ENCODE results near the gene SPATA16. TPM values are rescaled to one million over a fixed set of nuclear protein-coding genes. Genes with fewer than 3 reads are reported as not detected.

The SPATA16 gene
- total and polyA plus RNA-seq, 2 experiments from 2014 or later, result not detected

DNA sequence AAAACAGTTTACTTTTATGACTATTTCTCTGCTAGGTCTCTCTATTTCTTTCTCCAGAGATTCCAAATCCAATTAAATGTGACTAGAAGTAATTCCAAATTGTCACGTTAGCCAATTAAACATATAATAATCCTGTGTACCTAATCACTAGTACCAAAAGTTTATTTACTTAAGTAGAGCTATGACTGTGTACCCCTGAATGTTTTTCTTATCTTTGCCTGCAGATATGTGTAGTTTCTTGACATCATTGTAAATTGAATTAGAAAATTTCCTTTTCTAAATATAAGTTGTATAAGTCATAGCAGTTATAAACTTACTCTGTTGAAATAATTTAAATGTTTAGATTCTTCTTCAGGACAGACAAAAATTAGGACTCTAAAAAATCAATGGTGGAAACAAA is 163.3 kb downstream of the SPATA16 start (continued):
- TF ChIP-seq, protein P1, sequence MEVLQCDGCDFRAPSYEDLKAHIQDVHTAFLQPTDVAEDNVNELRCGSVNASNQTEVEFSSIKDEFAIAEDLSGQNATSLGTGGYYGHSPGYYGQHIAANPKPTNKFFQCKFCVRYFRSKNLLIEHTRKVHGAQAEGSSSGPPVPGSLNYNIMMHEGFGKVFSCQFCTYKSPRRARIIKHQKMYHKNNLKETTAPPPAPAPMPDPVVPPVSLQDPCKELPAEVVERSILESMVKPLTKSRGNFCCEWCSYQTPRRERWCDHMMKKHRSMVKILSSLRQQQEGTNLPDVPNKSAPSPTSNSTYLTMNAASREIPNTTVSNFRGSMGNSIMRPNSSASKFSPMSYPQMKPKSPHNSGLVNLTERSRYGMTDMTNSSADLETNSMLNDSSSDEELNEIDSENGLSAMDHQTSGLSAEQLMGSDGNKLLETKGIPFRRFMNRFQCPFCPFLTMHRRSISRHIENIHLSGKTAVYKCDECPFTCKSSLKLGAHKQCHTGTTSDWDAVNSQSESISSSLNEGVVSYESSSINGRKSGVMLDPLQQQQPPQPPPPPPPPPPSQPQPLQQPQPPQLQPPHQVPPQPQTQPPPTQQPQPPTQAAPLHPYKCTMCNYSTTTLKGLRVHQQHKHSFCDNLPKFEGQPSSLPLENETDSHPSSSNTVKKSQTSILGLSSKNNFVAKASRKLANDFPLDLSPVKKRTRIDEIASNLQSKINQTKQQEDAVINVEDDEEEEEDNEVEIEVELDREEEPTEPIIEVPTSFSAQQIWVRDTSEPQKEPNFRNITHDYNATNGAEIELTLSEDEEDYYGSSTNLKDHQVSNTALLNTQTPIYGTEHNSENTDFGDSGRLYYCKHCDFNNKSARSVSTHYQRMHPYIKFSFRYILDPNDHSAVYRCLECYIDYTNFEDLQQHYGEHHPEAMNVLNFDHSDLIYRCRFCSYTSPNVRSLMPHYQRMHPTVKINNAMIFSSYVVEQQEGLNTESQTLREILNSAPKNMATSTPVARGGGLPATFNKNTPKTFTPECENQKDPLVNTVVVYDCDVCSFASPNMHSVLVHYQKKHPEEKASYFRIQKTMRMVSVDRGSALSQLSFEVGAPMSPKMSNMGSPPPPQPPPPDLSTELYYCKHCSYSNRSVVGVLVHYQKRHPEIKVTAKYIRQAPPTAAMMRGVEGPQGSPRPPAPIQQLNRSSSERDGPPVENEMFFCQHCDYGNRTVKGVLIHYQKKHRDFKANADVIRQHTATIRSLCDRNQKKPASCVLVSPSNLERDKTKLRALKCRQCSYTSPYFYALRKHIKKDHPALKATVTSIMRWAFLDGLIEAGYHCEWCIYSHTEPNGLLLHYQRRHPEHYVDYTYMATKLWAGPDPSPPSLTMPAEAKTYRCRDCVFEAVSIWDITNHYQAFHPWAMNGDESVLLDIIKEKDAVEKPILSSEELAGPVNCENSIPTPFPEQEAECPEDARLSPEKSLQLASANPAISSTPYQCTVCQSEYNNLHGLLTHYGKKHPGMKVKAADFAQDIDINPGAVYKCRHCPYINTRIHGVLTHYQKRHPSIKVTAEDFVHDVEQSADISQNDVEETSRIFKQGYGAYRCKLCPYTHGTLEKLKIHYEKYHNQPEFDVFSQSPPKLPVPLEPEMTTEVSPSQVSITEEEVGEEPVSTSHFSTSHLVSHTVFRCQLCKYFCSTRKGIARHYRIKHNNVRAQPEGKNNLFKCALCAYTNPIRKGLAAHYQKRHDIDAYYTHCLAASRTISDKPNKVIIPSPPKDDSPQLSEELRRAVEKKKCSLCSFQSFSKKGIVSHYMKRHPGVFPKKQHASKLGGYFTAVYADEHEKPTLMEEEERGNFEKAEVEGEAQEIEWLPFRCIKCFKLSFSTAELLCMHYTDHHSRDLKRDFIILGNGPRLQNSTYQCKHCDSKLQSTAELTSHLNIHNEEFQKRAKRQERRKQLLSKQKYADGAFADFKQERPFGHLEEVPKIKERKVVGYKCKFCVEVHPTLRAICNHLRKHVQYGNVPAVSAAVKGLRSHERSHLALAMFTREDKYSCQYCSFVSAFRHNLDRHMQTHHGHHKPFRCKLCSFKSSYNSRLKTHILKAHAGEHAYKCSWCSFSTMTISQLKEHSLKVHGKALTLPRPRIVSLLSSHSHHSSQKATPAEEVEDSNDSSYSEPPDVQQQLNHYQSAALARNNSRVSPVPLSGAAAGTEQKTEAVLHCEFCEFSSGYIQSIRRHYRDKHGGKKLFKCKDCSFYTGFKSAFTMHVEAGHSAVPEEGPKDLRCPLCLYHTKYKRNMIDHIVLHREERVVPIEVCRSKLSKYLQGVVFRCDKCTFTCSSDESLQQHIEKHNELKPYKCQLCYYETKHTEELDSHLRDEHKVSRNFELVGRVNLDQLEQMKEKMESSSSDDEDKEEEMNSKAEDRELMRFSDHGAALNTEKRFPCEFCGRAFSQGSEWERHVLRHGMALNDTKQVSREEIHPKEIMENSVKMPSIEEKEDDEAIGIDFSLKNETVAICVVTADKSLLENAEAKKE (CRISPR knock-in tag; IDR thresholded peaks at IDR 0.05), result no peak
- TF ChIP-seq NANOG (IDR thresholded peaks at IDR 0.05; ENCODE audit: borderline replicate concordance), result no peak
- TF ChIP-seq STAT1 (IDR thresholded peaks at IDR 0.05; ENCODE audit: unreplicated experiment), result no peak
- TF ChIP-seq EZH2phosphoT487 (IDR thresholded peaks at IDR 0.05; ENCODE audit: unreplicated experiment), result no peak
- no peak for TF ChIP-seq ZNF331 (CRISPR knock-in tag; IDR thresholded peaks at IDR 0.05; ENCODE audit: low read depth)
- TF ChIP-seq, protein P2, sequence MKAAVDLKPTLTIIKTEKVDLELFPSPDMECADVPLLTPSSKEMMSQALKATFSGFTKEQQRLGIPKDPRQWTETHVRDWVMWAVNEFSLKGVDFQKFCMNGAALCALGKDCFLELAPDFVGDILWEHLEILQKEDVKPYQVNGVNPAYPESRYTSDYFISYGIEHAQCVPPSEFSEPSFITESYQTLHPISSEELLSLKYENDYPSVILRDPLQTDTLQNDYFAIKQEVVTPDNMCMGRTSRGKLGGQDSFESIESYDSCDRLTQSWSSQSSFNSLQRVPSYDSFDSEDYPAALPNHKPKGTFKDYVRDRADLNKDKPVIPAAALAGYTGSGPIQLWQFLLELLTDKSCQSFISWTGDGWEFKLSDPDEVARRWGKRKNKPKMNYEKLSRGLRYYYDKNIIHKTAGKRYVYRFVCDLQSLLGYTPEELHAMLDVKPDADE (IDR thresholded peaks at IDR 0.05), result no peak
- no peak for TF ChIP-seq CREB1 (CRISPR knock-in tag; IDR thresholded peaks at IDR 0.05; ENCODE audit: low read depth)
- TF ChIP-seq, protein P3, sequence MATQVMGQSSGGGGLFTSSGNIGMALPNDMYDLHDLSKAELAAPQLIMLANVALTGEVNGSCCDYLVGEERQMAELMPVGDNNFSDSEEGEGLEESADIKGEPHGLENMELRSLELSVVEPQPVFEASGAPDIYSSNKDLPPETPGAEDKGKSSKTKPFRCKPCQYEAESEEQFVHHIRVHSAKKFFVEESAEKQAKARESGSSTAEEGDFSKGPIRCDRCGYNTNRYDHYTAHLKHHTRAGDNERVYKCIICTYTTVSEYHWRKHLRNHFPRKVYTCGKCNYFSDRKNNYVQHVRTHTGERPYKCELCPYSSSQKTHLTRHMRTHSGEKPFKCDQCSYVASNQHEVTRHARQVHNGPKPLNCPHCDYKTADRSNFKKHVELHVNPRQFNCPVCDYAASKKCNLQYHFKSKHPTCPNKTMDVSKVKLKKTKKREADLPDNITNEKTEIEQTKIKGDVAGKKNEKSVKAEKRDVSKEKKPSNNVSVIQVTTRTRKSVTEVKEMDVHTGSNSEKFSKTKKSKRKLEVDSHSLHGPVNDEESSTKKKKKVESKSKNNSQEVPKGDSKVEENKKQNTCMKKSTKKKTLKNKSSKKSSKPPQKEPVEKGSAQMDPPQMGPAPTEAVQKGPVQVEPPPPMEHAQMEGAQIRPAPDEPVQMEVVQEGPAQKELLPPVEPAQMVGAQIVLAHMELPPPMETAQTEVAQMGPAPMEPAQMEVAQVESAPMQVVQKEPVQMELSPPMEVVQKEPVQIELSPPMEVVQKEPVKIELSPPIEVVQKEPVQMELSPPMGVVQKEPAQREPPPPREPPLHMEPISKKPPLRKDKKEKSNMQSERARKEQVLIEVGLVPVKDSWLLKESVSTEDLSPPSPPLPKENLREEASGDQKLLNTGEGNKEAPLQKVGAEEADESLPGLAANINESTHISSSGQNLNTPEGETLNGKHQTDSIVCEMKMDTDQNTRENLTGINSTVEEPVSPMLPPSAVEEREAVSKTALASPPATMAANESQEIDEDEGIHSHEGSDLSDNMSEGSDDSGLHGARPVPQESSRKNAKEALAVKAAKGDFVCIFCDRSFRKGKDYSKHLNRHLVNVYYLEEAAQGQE (IDR thresholded peaks at IDR 0.05; ENCODE audit: unreplicated experiment), result no peak
- TF ChIP-seq POLR2AphosphoS5 (IDR thresholded peaks at IDR 0.05; ENCODE audit: low read depth), result no peak
